K562 (cell line): ENCODE data around the gene PRM1. TPM values are rescaled to one million over a fixed set of nuclear protein-coding genes. Genes with fewer than 3 reads are reported as not detected.

ENCODE experiments used
- ATAC-seq: fragments of 200-7000 bp; cut with Tn5 transposase; 3 replicates; pipeline ENCODE4 v1.9.1; 2020; ENCODE audit warnings: moderate library complexity
- BruUV-seq: library from RNA; stranded (reverse); fragments of 400-500 nt; replicated peaks from 2 replicates; lab custom pipeline; 2021; lab: Mats Ljungman, UMichigan
- CTCF ChIA-PET: fragments of 300-600 bp; formaldehyde crosslinking; extraction: SDS; loops from one replicate; lab custom pipeline; 2021; ENCODE audit warnings: low intra/inter-chr PET ratio; lab: Yijun Ruan, JAX
- POLR2A ChIA-PET: fragments of 300-600, 350-650 bp; sonication (Branson Sonifier 250); formaldehyde crosslinking; extraction: SDS; loops from one replicate; lab custom pipeline; 2021; ENCODE audit warnings: antibody characterized with exemption, inconsistent platforms; lab: Yijun Ruan, JAX
- DNase-seq, 4 experiments: peaks; one replicate each; pipeline versions ENCODE4 v3.0.0 to v3.0.0-alpha.2; 2011 to 2018; ENCODE audit warnings: low spot score in 3 of 4, mixed read lengths in 3 of 4; ENCODE audit errors: extremely low read depth in 1 of 4
- FAIRE-seq: peaks from 2 replicates; lab custom pipeline; 2011; peaks lifted over from hg19 to GRCh38; lab: Jason Lieb, UNC
- H2AFZ ChIP-seq: 2 replicates; pipeline ENCODE4 v1.6.0; 2011; ENCODE audit warnings: low read depth, low read length, control low read depth, inconsistent platforms
- H3K27ac ChIP-seq: fragments of 200-600 bp; 3 replicates; pipeline ENCODE4 v1.8.0; 2011; ENCODE audit warnings: low read depth, mild to moderate bottlenecking, control low read depth, inconsistent platforms, low read length, moderate library complexity, mixed read lengths; ENCODE audit errors: extremely low read depth
- H3K27me3 ChIP-seq, 2 experiments: fragments of 300-600 bp in 1 of 2; 2 replicates in 1 of 2; 3 replicates in 1 of 2; pipeline versions ENCODE4 v1.6.0 to v1.8.0; 2011; ENCODE audit warnings: inconsistent platforms in 2 of 2, low read length in 2 of 2, mild to moderate bottlenecking in 1 of 2, mixed read lengths in 1 of 2, moderate library complexity in 1 of 2; ENCODE audit not compliant: control insufficient read depth in 2 of 2, insufficient read depth in 2 of 2
- H3K36me3 ChIP-seq: fragments of 300-600 bp; 3 replicates; pipeline ENCODE4 v1.8.0; 2011; ENCODE audit warnings: mild to moderate bottlenecking, low read length, inconsistent platforms; ENCODE audit not compliant: control insufficient read depth, insufficient read depth
- H3K4me1 ChIP-seq, 2 experiments: fragments of 200-600 bp in 1 of 2; replicated peaks in 1 of 2; 2 replicates in 1 of 2; 3 replicates in 1 of 2; pipeline versions ENCODE4 v1.5.1 to v1.8.0; 2011; ENCODE audit warnings: inconsistent platforms in 2 of 2, low read length in 2 of 2, mild to moderate bottlenecking in 1 of 2, mixed read lengths in 1 of 2, moderate library complexity in 1 of 2; ENCODE audit not compliant: control insufficient read depth in 2 of 2, insufficient read depth in 2 of 2
- H3K4me2 ChIP-seq: 2 replicates; pipeline ENCODE4 v1.6.1; 2011; ENCODE audit warnings: low read length, control low read depth, inconsistent platforms, mixed read lengths; ENCODE audit not compliant: insufficient read depth
- H3K4me3 ChIP-seq: fragments of 200-600 bp; sonication (generic), shearing (Covaris generic); 2 replicates; pipeline ENCODE4 v1.5.1; 2016; ENCODE audit warnings: control low read depth, inconsistent platforms
- H3K79me2 ChIP-seq: fragments of 200-600 bp; 3 replicates; pipeline ENCODE4 v1.8.0; 2011; ENCODE audit warnings: low read length, inconsistent platforms; ENCODE audit not compliant: control insufficient read depth, insufficient read depth
- H3K9ac ChIP-seq, 2 experiments: 2 replicates each; pipeline versions ENCODE4 v1.6.0 to v1.6.1; 2011; ENCODE audit warnings: low read depth in 2 of 2, low read length in 2 of 2, control low read depth in 1 of 2, inconsistent platforms in 1 of 2, mild to moderate bottlenecking in 1 of 2, mixed read lengths in 1 of 2; ENCODE audit not compliant: insufficient read depth in 1 of 2
- H3K9me1 ChIP-seq: one replicate; pipeline ENCODE4 v1.6.0; 2011; ENCODE audit warnings: inconsistent platforms, mild to moderate bottlenecking, low read length, moderate library complexity; ENCODE audit not compliant: control insufficient read depth, insufficient read depth
- H3K9me3 ChIP-seq: replicated peaks from 2 replicates; pipeline ENCODE4 v1.5.1; 2011; ENCODE audit warnings: low read depth, low read length, inconsistent platforms; ENCODE audit not compliant: control insufficient read depth, insufficient read depth
- H4K20me1 ChIP-seq: replicated peaks from 2 replicates; pipeline ENCODE4 v1.6.1; 2011; ENCODE audit warnings: low read length, inconsistent platforms, mixed read lengths; ENCODE audit not compliant: control insufficient read depth, insufficient read depth
- ADNP ChIP-seq: fragments of 200-800 bp; sonication (Bioruptor generic); IDR thresholded peaks from 2 replicates; pipeline ENCODE4 v1.6.1; 2016; ENCODE audit warnings: missing genetic modification characterization, missing compliant biosample characterization
- KDM5B ChIP-seq: fragments of 200-600 bp; sonication (generic); IDR thresholded peaks from 2 replicates; pipeline ENCODE4 v1.6.1; 2012; ENCODE audit warnings: low read depth, mild to moderate bottlenecking, moderate library complexity, low read length, control low read depth, inconsistent platforms; ENCODE audit not compliant: insufficient replicate concordance
- POLR2B ChIP-seq: fragments of 450-650 bp; IDR thresholded peaks from 2 replicates; pipeline ENCODE4 v1.6.1; 2018; ENCODE audit warnings: low read depth; ENCODE audit not compliant: partially characterized antibody
- ZFP30 ChIP-seq: fragments of 250-450 bp; sonication (Bioruptor Pico); IDR thresholded peaks from 2 replicates; pipeline ENCODE4 v1.8.0; 2022; ENCODE audit warnings: moderate library complexity, mild to moderate bottlenecking, inconsistent platforms, borderline replicate concordance
- WGBS: fragments of 100-300 bp; shearing (Covaris generic); methylation state at CpG from one replicate; pipeline ENCODE4 v1.1.6; 2016; ENCODE audit warnings: low coverage, mixed read lengths; ENCODE audit not compliant: insufficient coverage; ENCODE audit errors: missing lambda C conversion rate; 5-methylcytosine and 5-hydroxymethylcytosine counted together
- in situ Hi-C: fragments of 300-500 bp; cut with MboI; formaldehyde crosslinking; loops from 4 replicates; pipeline ENCODE4 v1.15.0; 2018; ENCODE audit warnings: inconsistent platforms, mixed read lengths
- intact Hi-C: fragments of 100-400 bp; cut with micrococcal nuclease; formaldehyde crosslinking; loops from 2 replicates; pipeline ENCODE4 v1.14.2; 2022
- polyA plus RNA-seq, 8 experiments: library from polyadenylated mRNA; depleted of rRNA in 4 of 8; stranded (reverse) in 5 of 8; unstranded in 3 of 8; fragments of >200 nt; fragmentation: Nextera tagmentation in 2 of 8; fragmentation: Illumina TruSeq in 1 of 8; extraction: Ambion mirVana in 2 of 8; extraction: Trizol in 1 of 8; gene quantifications; 2 replicates each; pipeline versions ENCODE4 v1.2.1 to v1.2.3, GENCODE V29; 2011 to 2014; ENCODE audit warnings: inconsistent platforms in 1 of 8, missing spikeins in 1 of 8
- total RNA-seq, 7 experiments: library from RNA; depleted of rRNA in 6 of 7; stranded (reverse); fragments of >200 nt in 6 of 7; fragmentation: Illumina TruSeq in 2 of 7; extraction: Trizol in 2 of 7; gene quantifications; 2 replicates each; pipeline versions ENCODE4 v1.2.1 to v1.2.3, GENCODE V29; 2011 to 2021; ENCODE audit warnings: low replicate concordance in 1 of 7
- TF ChIP-seq, protein P1 (sequence below), 2 experiments: fragments of 450-650 bp in 1 of 2; sonication (generic) in 1 of 2; formaldehyde crosslinking; conservative IDR thresholded peaks; 2 replicates each; pipeline versions ENCODE4 v1.4.0 to v1.8.1; 2020 to 2022; ENCODE audit warnings: mild to moderate bottlenecking in 1 of 2, missing genetic modification reagents in 1 of 2

PRM1 gene
- total and polyA plus RNA-seq, 9 of the 15 experiments (the other 6 are each of a cell fraction or from before 2014, with no cell fraction given): not detected

DNA sequence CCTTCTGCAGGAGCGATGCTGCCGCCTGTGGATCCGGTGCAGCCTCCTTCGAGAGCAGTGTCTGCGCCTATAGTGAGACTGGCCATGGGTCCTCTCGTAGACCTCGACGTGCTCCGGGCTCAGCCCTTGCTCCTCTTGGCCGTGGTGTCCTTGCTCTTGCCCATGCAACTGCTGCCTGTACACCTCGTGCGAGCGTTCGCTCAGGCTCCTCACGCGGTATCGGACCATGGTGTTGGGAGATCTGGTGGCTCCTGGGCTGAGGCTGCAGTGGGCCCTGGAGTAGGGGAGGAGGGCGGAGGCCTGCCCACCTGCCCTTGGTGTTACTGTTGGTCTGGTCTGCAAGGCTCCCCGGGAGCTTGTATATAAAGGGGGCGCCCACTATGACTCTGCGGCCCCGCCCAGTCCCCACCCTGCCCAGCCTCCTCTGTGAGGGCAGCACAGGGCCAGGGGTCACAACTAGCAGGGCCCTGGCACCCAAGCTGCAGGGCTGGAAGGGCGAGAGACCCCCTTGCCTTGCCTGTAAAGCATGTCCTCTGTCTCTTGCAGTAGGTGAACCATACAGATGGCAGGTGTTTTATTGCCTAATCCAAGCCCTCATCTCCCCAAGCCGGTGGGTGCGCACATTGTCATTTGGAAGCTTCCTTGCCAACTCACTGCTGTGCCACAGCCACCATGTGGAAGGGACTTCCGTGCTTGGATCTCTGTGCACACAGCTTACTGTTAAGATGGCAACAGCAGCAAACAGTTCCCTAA, 4.8 kb downstream of the PRM1 start, which contains the start of gene PRM2:
PRM2 (minus strand) TSS at position 338 of the 753 bp plus-strand sequence; CDS start at position 228, 110 bp downstream.
- FAIRE-seq: no peak
- H3K36me3 ChIP-seq: no peaks in the 10 kb centered on the region
- ChIA-PET POLR2A (interaction anchor here (0.6 to 1.3 kb wide), 4 partner anchors 9 to 110 kb away, joined by 3 to 6 read pairs (median 4); no protein-coding TSS in a partner anchor), CTCF (no interaction called here)
- intact Hi-C loops (no loop called here), in situ Hi-C loops (no loop called here)
- peaks cover 29 to 31% of the 10 kb centered on the region in 2 experiments; a peak in 4 of 5 replicates for H3K27me3 ChIP-seq
- H3K9ac ChIP-seq: no peak within 1 kb of the TSS
- no peak within 1 kb of the TSS for H3K27ac ChIP-seq
- H3K9me3 ChIP-seq: no peaks in the 10 kb centered on the region
- H3K4me2 ChIP-seq: no peak within 1 kb of the TSS
- DNase-seq: no peak
- H3K79me2 ChIP-seq: no peaks in the 10 kb centered on the region
- no peak within 1 kb of the TSS for H3K4me3 ChIP-seq
- H3K9me1 ChIP-seq: no peaks in the 10 kb centered on the region
- 0 out of 2 replicates have a peak, but pooled peaks cover 2% of the 10 kb centered on the region for H4K20me1 ChIP-seq
- H3K4me1 ChIP-seq: peaks cover 0 to 16% of the 10 kb centered on the region in 2 experiments; a peak in 1 of 5 replicates
- 30% methylated on average over 24 of the region's 26 CpGs for WGBS
- BruUV-seq: no TSS peak
- no peak; the same call in 2 of the 3 replicates for ATAC-seq
- TF ChIP-seq KDM5B (no peak), ADNP (no peak), POLR2B (no peak), ZFP30 (CRISPR knock-in tag) (no peak)
- TF ChIP-seq, protein P1, sequence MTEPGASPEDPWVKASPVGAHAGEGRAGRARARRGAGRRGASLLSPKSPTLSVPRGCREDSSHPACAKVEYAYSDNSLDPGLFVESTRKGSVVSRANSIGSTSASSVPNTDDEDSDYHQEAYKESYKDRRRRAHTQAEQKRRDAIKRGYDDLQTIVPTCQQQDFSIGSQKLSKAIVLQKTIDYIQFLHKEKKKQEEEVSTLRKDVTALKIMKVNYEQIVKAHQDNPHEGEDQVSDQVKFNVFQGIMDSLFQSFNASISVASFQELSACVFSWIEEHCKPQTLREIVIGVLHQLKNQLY (CRISPR knock-in tag; conservative IDR thresholded peaks at IDR 0.05): no peak
- no peak within 1 kb of the TSS for H2AFZ ChIP-seq
